Neutrophil (primary cell): ENCODE measurements around the gene ICA1L.
"Not testable (repeated sequence)": the region's sequence is repeated elsewhere in the genome, so short reads cannot be mapped to it uniquely, and the experiment has no call there.

Experiments used
- H3K27ac ChIP-seq: fragments of 200-600 bp; sonication (generic); 2 replicates; pipeline ENCODE4 v1.5.1; 2016; ENCODE audit warnings: mild to moderate bottlenecking, moderate library complexity
- H3K27me3 ChIP-seq: fragments of 200-600 bp; sonication (generic); 2 replicates; pipeline ENCODE4 v1.6.0; 2016; ENCODE audit warnings: mild to moderate bottlenecking
- H3K36me3 ChIP-seq: fragments of 200-600 bp; sonication (generic); 2 replicates; pipeline ENCODE4 v1.5.1; 2017
- H3K4me1 ChIP-seq, 2 experiments: fragments of 200-600 bp in 1 of 2; sonication (generic) in 1 of 2; 1 replicate in 1 of 2; 2 replicates in 1 of 2; pipeline versions ENCODE4 v1.5.1 to v1.6.1; 2013 to 2016; ENCODE audit warnings: low read depth in 1 of 2, low read length in 1 of 2, mild to moderate bottlenecking in 1 of 2, moderate library complexity in 1 of 2; ENCODE audit not compliant: control insufficient read depth in 1 of 2, insufficient read depth in 1 of 2
- H3K4me3 ChIP-seq, 2 experiments: fragments of 200-600 bp in 1 of 2; sonication (generic) in 1 of 2; 1 replicate in 1 of 2; 2 replicates in 1 of 2; pipeline ENCODE4 v1.5.1; 2013 to 2016; ENCODE audit warnings: low read depth in 1 of 2, low read length in 1 of 2, mild to moderate bottlenecking in 1 of 2, moderate library complexity in 1 of 2
- H3K9me3 ChIP-seq: fragments of 200-600 bp; sonication (generic); 2 replicates; pipeline ENCODE4 v1.5.1; 2016
- TF ChIP-seq, protein P1 (sequence below): fragments of 200-600 bp; sonication (generic); IDR thresholded peaks from 2 replicates; pipeline ENCODE4 v1.5.1; 2016; ENCODE audit warnings: antibody characterized with exemption

The ICA1L gene

DNA sequence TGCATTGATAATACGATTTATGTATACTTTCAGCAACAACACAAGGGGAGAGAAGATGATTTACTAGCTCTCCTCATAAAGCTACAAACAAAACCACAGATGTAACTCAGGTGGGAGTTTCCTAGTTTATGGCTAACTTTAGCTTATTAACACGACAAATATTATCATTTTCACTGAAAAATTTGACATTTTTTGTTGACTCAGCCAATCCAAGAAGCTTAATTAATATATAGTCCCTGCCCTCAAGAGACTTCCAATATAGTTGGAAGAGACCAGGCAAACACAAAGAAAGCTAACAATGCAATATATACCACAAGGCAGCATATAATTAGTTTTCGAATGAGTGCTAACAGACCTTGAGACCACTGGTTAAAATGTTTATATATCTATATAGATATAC, 39.1 kb upstream of the ICA1L start:
- no peak overlapping the region for H3K4me3 ChIP-seq
- no peak overlapping the region for H3K27ac ChIP-seq
- no peaks in the 10 kb centered on the region for H3K9me3 ChIP-seq
- no peaks in the 10 kb centered on the region for H3K36me3 ChIP-seq
- no peaks in the 10 kb centered on the region for H3K27me3 ChIP-seq
- H3K4me1 ChIP-seq: peaks cover 12 to 13% of the 10 kb centered on the region in 2 experiments
- TF ChIP-seq, protein P1, sequence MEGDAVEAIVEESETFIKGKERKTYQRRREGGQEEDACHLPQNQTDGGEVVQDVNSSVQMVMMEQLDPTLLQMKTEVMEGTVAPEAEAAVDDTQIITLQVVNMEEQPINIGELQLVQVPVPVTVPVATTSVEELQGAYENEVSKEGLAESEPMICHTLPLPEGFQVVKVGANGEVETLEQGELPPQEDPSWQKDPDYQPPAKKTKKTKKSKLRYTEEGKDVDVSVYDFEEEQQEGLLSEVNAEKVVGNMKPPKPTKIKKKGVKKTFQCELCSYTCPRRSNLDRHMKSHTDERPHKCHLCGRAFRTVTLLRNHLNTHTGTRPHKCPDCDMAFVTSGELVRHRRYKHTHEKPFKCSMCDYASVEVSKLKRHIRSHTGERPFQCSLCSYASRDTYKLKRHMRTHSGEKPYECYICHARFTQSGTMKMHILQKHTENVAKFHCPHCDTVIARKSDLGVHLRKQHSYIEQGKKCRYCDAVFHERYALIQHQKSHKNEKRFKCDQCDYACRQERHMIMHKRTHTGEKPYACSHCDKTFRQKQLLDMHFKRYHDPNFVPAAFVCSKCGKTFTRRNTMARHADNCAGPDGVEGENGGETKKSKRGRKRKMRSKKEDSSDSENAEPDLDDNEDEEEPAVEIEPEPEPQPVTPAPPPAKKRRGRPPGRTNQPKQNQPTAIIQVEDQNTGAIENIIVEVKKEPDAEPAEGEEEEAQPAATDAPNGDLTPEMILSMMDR: no peak

DNA sequence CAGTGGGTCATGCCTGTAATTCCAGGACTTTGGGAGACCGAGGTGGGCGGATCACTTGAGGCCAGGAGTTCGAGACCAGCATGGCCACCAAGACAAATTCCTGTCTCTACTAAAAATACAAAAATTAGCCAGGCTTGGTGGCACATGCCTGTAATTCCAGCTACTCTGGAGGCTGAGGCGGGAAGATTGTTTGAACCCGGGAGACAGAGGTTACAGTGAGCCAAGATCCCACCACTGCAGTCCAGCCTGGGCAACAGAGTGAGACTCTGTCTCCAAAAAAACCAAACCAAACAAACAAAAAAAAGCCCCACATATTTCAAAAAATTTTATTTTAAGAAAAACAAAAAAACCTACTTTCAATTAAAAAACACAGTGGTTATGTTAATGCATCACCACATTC, 38.7 kb upstream of the ICA1L start:
- not testable (repeated sequence) for H3K27ac ChIP-seq, H3K4me3 ChIP-seq, H3K27me3 ChIP-seq, H3K9me3 ChIP-seq, H3K36me3 ChIP-seq
- H3K4me1 ChIP-seq: peaks cover 12 to 13% of the 10 kb centered on the region in 2 experiments

DNA sequence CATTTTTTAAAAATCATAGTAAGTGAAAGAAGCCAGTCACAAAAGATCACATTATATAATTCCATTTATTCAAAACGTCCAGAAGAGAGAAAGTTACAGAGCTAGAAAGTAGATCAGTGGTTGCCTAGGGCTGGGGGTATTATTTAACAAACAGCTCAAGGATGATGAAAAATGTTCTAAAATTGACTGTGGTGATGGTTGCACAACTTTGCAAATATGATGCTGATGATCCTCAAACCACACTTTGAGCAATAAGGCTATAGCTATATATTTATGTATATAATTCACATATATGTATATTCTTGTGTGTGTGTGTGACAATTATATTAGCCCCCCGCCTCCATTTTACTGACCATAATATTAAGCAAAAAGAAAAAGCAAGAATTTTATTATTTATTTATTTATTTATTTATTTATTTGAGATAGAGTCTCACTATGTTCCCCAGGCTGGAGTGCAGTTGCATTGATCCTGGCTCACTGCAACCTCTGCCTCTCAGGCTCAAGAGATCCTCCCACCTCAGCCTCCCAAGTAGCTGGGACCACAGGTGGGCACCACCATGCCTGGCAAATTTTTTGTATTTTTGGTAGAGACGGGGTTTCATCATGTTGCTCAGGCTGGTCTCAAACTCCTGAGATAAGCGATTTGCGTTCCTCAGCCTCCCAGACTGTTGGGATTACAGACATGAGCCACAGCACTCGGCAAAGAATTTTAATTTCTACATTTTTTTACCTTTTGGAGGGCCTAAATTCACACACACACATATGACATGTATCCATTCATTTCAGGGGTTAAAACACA, 38.0 kb upstream of the ICA1L start:
- H3K27me3 ChIP-seq: no peaks in the 10 kb centered on the region
- TF ChIP-seq, protein P1: no peak
- no peaks in the 10 kb centered on the region for H3K36me3 ChIP-seq
- H3K27ac ChIP-seq: no peak overlapping the region
- H3K9me3 ChIP-seq: no peaks in the 10 kb centered on the region
- peaks cover 12 to 13% of the 10 kb centered on the region in 2 experiments for H3K4me1 ChIP-seq
- H3K4me3 ChIP-seq: no peak overlapping the region

DNA sequence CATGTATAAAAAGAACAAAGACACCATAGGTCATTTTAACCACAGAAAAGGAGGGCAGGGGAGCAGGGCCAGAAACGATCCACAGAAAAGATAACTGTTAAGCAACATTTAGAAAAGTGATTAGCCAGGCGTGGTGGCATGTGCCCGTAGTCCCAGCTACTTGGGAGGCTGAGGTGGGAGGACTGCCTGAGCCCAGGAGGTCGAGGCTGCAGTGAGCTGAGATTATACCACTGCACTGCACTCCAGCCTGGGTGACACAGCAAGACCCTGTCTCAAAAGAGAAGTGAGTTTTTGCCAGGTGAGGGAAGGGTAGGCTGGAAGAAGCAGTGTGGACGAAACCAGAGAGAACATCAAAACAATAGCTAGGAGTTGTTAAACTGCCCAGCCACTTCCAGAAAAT, 36.6 kb upstream of the ICA1L start:
- peaks cover 12 to 13% of the 10 kb centered on the region in 2 experiments for H3K4me1 ChIP-seq
- no peaks in the 10 kb centered on the region for H3K9me3 ChIP-seq
- no peaks in the 10 kb centered on the region for H3K36me3 ChIP-seq
- H3K27me3 ChIP-seq: no peaks in the 10 kb centered on the region
- TF ChIP-seq, protein P1: no peak
- H3K4me3 ChIP-seq: no peak overlapping the region
- no peak overlapping the region for H3K27ac ChIP-seq

DNA sequence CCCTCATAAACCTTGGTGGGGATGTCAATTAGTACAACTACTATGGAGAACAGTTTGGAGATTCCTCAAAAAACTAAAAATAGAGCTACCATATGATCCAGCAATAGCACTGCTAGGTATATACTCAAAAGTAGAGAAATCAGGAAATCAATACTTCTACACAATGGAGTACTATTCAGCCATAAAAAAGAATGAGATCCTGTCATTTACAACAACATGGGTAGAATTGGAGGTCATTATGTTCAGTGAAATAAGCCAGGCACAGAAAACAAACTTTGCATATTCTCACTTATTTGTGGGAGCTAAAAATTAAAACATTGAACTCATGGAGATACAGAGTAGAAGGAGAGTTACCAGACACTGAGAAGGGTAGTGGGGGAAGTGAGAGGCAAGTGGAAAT, 33.9 kb upstream of the ICA1L start:
- H3K27ac ChIP-seq, H3K9me3 ChIP-seq, H3K36me3 ChIP-seq, H3K4me1 ChIP-seq, H3K27me3 ChIP-seq, H3K4me3 ChIP-seq: not testable (repeated sequence)

DNA sequence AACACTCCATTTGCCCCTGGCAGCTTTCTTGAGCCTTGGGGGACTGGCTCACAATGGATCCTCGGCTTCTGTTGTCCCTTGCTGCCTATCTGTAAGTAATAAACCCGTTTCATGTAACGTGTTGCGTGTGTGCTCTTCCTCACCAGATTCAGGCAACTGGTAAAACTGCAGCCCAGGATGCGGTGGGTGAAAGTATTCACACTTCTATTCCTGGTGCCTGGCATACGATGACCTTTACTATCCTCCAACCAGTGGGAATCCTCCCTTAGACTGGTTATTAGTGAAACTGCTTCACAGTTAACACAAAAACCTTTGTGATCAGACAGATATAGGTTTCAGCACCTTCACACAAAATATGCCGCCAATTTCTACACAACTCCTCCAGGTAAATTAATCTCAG, 13.6 kb upstream of the ICA1L start:
- H3K4me3 ChIP-seq: no peak overlapping the region
- no peaks in the 10 kb centered on the region for H3K27me3 ChIP-seq
- no peaks in the 10 kb centered on the region for H3K4me1 ChIP-seq
- TF ChIP-seq, protein P1: no peak
- H3K36me3 ChIP-seq: no peaks in the 10 kb centered on the region
- H3K9me3 ChIP-seq: no peaks in the 10 kb centered on the region
- no peak overlapping the region for H3K27ac ChIP-seq
